Stimulated activated CD8-positive, alpha-beta memory T cell treated with anti-CD3 and anti-CD28 coated beads, Interleukin-15, amount 100 ng/mL, for 4 hours (primary cell): Measurements from ENCODE around the gene RNF130.
"Not testable (repeated sequence)": the region's sequence is repeated elsewhere in the genome, so short reads cannot be mapped to it uniquely, and the experiment has no call there.

ENCODE experiments used
- DNase-seq, 2 donors: peaks; one replicate each; pipeline ENCODE4 v3.0.0-alpha.2; 2020; ENCODE audit warnings: low read depth in 2 of 2

Gene RNF130

DNA sequence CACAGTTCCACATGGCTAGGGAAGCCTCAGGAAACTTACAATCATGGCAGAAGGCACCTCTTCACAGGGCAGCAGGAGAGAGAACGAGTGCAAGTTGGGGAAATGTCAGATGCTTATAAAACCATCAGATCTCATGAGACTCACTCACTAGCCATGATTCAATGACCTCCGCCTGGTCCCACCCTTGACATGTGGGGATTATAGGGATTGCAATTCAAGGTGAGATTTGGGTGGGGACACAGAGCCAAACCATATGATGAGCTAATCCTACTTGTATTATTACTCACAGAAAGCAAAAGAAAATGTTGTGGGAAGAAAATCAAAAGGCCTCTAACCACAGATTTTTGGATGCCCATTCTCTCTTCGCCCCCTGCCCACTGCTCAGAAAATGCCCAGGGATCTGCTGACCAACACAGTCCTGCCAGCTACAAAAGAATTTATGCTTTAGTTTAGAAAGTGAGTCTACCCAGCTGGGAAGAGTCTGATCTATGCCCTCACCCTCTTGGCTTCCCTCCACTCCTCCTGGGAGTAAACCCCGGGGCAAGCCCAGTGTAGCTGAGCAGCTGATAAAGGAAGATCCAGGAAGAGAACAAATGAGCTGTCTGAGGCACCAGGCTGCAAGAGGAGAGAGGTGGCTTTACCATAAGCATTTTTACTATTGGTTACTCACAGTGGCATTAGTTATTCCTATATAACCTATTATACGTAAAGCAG, 53.1 kb downstream of the RNF130 start:
- DNase-seq, result no peak

GRCh38 chr5:180015523-180015922, 56.0 kb downstream of the RNF130 start:
- not testable (repeated sequence) for DNase-seq

GRCh38 chr5:180013678-180014077, 57.9 kb downstream of the RNF130 start:
- DNase-seq, result no peak

- no peak for DNase-seq
Observed at GRCh38 chr5:180012316-180012715, 59.2 kb downstream of the RNF130 start.

DNA sequence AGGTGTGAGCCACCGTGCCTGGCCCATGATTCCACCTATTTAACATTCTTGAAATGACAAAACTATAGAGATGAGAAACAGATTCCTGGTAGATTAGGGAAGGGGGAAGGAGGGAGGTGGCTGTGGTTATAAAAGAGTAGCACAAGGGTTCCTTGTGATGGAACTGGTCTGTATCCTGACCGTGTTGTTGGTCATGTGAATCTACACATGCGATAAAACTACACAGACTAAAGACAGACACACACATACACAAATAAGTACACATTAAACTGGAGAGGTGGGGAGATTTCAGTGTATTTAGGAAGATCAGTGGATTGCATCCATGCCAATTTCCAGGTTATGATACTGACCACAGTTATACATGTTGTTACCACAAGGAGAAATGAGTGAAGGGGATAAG, 60.9 kb downstream of the RNF130 start:
- DNase-seq, result no peak

GRCh38 chr5:180009581-180009980, 62.0 kb downstream of the RNF130 start:
- DNase-seq, result no peak

- DNase-seq, result no peak
Observed at GRCh38 chr5:180008433-180008832, 63.1 kb downstream of the RNF130 start.

DNA sequence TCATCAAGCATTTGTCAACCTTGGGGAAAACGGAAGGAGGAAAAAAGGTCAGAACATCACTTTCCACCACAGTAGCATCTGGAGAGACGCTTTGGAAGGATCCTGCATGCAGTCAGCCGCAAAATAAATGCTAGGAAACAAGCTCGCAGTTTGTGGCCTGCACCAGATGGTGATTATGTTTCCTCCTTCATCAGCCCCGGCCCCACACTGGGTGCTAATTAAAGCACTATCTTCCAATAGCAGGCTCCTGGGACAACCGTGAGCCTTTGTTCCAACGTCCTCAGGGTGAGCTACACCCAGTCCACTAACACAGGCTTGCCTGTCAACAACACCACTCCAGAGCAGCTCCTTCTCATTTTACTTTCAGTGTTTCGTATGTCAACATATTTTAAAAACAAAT, 64.0 kb downstream of the RNF130 start:
- DNase-seq, result no peak

DNA sequence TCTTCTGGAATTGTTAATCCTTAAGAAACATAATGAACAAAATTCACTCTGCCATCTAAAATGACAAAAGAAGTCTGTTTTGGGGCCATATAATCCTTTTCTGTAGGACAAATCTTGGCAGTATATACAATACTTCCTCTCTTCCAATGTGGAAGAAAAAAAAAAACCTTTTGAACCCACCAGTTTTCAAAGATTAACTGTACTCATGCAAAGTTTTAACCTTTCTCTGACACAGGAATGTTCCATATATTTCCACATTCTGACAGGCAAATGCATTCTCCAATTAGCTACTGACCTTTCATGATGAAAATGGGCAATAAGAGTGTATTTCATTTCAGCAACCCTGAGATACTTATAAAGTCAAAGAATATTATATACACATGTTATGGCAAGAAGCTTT, 65.4 kb downstream of the RNF130 start:
- no peak for DNase-seq

GRCh38 chr5:180003127-180003526, 68.4 kb downstream of the RNF130 start:
- DNase-seq, result no peak

GRCh38 chr5:180001742-180002141, 69.8 kb downstream of the RNF130 start:
- no peak for DNase-seq

GRCh38 chr5:180001136-180001535, 70.4 kb downstream of the RNF130 start:
- DNase-seq, result no peak

DNA sequence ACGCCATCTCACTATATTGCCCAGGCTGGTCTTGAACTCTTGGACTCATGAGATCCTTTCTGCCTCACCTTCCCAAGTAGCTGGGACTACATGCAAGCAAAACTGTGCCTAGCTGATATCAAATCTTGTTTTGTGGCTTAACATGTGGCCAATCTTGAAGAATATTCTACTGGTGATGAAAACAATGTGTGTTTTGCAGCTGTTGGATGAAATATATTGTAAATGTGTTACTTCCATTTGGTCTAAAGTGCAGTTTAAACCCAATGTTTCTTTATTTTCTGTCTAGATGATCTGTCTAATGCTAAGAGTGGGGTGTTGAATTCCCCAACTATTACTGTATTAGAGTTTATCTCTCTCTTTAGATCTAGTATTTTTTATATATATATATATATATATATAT, 73.1 kb downstream of the RNF130 start:
- DNase-seq, result no peak

GRCh38 chr5:179994583-179995323, 76.8 kb downstream of the RNF130 start:
- DNase-seq, result no peak

DNA sequence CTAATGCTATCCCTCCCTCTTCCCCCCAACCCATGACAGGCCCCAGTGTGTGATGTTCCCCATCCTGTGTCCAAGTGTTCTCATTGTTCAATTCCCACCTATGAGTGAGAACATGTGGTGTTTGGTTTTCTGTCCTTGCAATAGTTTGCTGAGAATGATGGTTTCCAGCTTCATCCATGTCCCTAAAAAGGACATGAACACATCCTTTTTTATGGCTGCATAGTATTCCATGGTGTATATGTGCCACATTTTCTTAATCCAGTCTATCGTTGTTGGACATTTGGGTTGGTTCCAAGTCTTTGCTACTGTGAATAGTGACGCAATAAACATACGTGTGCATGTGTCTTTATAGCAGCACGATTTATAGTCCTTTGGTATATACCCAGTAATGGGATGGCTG, 78.7 kb downstream of the RNF130 start:
- DNase-seq, result not testable (repeated sequence)

DNA sequence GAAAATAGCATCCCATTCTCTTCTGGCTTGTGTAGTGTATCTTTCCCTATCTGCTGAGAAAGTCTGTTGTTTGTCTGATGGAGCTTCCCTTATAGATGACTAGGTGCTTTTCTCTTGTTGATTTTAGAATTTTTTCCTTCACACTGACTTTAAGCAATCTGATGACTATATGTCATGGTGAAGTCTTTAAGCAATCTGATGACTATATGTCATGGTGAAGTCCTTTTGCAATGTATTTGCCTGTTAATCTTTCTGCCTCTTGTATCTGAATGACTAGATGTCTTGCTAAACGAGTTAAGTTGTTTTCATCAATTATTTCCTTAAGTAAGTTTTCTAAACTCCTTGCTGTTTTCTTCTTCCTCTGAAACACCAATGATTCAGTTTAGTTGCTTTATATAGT, 80.5 kb downstream of the RNF130 start:
- no peak for DNase-seq

DNA sequence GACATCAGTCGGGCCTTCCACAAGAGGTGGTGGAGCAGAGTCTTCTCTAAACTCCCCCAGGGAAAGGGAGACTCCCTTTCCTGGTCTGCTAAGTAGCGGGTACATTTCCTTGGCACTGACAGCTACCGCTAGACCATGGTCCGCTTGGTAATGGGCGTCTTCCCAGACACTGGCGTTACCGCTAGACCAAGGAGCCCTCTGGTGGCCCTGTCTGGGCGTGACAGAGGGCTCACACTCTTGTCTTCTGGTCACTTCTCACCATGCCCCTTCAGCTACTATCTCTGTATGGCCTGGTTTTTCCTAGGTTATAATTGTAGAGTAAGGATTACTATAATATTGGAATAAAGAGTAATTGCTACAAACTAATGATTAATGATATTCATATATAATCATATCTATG, 81.0 kb downstream of the RNF130 start:
- not testable (repeated sequence) for DNase-seq

DNA sequence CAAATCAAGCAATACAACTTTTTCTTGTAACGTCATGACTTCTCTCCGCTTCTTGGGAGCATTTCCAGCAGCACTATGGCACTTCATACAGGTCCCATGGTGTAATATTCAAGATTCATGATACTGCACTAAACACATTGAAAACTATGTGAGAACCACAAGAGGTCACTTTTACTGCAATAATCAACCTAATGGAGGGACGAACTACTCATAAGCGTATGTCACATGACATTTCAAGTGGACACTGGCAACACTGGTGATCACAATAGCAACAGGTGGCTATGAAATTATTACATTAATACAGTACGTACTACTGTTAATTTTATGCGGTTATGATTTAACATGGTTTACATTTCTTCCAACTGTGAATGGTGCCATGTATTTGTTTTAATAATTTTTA, 85.2 kb downstream of the RNF130 start:
- DNase-seq, result no peak

- no peak for DNase-seq
Observed at GRCh38 chr5:179981636-179982035, 89.9 kb downstream of the RNF130 start.

DNA sequence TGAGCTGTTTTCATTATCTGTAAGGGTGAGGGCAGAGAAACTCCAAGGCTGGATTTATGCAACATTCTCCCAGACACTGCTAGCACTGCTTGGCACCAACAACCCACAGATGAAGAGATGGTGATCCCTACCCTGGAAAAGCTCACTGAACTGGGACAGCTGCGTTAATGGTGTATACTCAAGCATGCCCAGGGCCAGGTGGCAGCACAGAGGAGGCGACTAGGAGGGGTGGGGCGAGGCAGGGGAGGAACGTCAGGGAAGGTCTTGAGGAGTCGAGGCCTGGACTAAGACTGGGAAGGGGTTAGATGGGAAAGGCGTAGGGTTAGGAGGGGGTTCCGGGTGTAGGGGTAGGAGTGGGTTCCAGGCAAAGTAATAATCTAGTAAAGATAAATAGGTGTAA, 90.8 kb downstream of the RNF130 start:
- no peak for DNase-seq

- no peak for DNase-seq
Observed at GRCh38 chr5:179978792-179979191, 92.8 kb downstream of the RNF130 start.

- DNase-seq, result no peak
Observed at GRCh38 chr5:179975713-179976134, 95.8 kb downstream of the RNF130 start.

- DNase-seq, result no peak
Observed at GRCh38 chr5:179974946-179975712, 96.4 kb downstream of the RNF130 start.
